GM13976 (cell line): ENCODE data around the gene OR52I2.

Experiments used
- DNase-seq: peaks from one replicate; pipeline ENCODE4 v3.0.0; 2012; ENCODE audit warnings: low spot score
- in situ Hi-C: fragments of 300-500 bp; cut with MboI; formaldehyde crosslinking; loops from one replicate; pipeline ENCODE4 v1.12.0; 2022; ENCODE audit warnings: low sequenced_read_pairs, mixed read lengths, inconsistent platforms; ENCODE audit not compliant: unreplicated experiment
- TF ChIP-seq, protein P1 (sequence below): IDR thresholded peaks from 2 replicates; pipeline ENCODE4 v1.5.1; 2012; ENCODE audit warnings: borderline replicate concordance, mild to moderate bottlenecking; ENCODE audit not compliant: insufficient read depth; ENCODE audit errors: extremely low read depth, missing control alignments, control extremely low read depth

OR52I2 gene

DNA sequence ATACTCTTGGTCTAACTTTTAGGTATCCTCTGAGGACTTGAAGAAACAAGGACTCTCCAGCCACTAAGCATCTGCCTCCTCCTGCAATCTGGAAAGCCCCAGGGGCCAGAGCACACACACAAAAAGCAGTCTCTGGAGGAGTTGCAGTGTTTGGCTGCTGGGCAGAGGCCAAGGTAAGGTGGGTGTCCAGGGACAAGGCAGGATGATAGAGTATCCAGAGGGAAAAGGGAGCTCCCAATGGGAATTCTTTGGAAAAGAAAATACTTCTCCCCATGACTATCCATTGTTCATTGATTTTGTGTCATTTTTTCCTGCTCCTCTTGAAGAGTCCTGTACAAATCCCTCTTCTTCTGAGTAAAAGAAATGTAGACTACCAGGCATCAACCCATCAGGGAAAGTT lies at the start of gene OR52I2:
OR52I2 (plus strand) TSS at position 301 of the 400 bp plus-strand sequence.
- DNase-seq: no peak
- in situ Hi-C loops: no loop called here
- TF ChIP-seq, protein P1, sequence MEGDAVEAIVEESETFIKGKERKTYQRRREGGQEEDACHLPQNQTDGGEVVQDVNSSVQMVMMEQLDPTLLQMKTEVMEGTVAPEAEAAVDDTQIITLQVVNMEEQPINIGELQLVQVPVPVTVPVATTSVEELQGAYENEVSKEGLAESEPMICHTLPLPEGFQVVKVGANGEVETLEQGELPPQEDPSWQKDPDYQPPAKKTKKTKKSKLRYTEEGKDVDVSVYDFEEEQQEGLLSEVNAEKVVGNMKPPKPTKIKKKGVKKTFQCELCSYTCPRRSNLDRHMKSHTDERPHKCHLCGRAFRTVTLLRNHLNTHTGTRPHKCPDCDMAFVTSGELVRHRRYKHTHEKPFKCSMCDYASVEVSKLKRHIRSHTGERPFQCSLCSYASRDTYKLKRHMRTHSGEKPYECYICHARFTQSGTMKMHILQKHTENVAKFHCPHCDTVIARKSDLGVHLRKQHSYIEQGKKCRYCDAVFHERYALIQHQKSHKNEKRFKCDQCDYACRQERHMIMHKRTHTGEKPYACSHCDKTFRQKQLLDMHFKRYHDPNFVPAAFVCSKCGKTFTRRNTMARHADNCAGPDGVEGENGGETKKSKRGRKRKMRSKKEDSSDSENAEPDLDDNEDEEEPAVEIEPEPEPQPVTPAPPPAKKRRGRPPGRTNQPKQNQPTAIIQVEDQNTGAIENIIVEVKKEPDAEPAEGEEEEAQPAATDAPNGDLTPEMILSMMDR: no peak

DNA sequence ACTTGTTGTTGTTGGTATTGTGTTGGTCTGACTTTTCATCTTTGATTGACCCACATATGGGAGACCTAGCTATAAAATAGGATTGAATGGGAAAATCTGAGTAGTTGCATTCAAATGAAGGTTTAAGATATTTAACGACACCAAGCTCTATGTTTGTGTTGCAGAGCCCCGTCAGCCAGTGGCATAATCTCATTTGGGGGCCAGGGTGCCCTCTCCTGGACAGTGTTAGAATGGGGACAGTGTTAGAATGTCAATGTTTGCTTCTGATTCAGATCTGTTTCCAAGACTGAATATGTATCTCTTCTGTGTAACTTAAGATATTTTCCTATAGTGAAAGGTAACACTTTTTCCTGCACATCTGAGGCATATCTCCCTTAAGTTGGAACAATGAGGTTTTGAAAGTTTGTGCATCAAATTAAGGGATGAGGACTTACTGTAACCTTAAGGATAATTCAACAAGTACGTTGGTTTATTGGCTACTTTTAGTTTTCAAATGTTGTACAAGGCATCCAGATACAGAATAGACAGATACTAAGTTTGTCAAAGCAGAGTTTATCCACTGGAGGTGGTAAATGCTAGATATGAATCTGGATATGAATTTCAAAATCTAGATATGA lies 41.8 kb upstream of the OR52I2 start:
- in situ Hi-C loops: loop anchor here (10.0 kb wide), 1 partner anchor 355 kb away; no protein-coding TSS in a partner anchor
- TF ChIP-seq, protein P1: peak; percentile 80
- DNase-seq: peak; percentile 43

DNA sequence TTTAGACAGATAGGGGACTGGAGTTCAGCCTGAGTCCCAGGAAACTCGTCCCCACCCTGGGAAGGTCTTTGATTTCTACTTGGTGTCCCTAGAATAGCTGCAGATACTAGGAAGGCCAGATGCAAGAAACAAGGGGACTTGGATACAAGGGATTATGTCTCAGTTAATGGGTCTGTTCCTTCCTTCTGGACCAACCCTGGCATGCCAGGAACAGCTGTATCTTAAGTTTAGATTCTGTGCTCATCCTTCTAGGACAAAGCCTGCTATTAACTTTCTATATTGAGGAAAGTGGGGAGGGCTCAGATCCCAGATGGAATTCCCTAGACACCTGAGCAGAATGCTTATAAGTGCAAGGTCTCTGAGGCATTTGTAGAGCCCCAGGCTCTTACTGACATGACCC lies 40.5 kb upstream of the OR52I2 start:
- in situ Hi-C loops: loop anchor here (10.0 kb wide), 1 partner anchor 356 kb away; no protein-coding TSS in a partner anchor
- DNase-seq: no peak
- TF ChIP-seq, protein P1: no peak

DNA sequence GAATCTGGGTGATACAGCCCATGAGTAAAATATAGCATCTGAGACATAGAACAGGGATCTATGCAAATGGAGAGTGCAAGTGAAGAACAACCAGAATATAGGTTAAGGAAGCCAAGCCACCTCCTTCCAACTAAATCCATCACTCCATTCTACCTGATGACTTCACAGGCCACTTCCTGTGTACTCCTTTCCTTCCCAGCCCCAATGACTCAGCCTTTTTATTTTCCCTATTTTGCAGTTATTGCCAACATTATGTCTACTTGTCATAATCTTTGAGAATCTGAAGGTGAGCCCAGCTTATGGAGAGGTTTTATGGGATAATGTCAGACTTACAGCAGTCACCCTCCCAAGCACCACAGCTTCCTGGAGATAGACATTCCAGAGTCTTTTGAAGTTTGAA lies 38.0 kb upstream of the OR52I2 start:
- no peak for DNase-seq
- in situ Hi-C loops: loop anchor here (10.0 kb wide), 1 partner anchor 359 kb away; no protein-coding TSS in a partner anchor
- TF ChIP-seq, protein P1: no peak

DNA sequence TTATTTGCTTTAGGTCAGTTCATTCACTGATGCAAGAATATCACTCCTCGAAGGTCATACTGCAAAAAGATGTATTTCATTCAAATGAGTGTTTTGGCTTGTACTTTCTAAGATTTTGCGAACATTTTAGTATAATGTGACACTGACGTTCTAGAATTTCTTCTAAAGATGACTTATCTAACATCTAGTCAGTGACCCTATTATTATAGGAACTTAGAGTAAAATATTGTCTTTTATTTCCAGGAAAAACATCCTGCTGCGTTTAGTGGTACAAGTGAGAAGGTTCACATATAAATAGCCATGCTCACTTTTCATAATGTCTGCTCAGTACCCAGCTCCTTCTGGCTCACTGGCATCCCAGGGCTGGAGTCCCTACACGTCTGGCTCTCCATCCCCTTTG lies 36.7 kb upstream of the OR52I2 start, which contains the start of gene OR52M1:
OR52M1 (plus strand) TSS at position 301 of the 400 bp plus-strand sequence; CDS start at position 301, 0 bp downstream.
- TF ChIP-seq, protein P1: no peak
- DNase-seq: no peak
- in situ Hi-C loops: loop anchor here (10.0 kb wide), 1 partner anchor 360 kb away; no protein-coding TSS in a partner anchor

DNA sequence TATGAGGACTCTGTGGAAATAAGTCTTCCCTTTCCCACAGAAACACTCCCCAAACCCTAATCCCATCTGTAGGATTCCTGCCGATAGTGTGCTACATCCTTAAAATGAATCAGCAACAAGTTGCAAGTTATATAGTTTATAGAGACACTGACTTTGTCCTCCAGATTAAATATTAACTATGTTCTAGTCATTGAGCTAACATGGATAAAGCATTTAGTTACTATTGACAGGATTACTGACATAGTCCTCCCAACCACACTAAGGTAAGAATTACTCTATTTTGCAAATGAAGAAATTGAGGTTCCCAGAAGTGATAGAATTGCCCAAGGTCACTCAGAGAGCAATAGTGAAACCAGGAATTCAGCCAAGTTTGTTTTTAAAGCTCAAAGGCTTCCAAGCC lies 34.7 kb upstream of the OR52I2 start:
- in situ Hi-C loops: loop anchor here (10.0 kb wide), 1 partner anchor 362 kb away; no protein-coding TSS in a partner anchor
- no peak for DNase-seq
- TF ChIP-seq, protein P1: no peak
